A673 (cell line): Measurements from ENCODE around the gene FBXO21. TPM values are rescaled to one million over a fixed set of nuclear protein-coding genes. Genes with fewer than 3 reads are reported as not detected.

Experiments used
- BruUV-seq: library from RNA; stranded (reverse); fragments of 400-500 nt; replicated peaks from 2 replicates; lab custom pipeline; 2021; lab: Mats Ljungman, UMichigan
- CTCF ChIA-PET: fragments of 300-600 bp; sonication (Branson Sonifier 250); formaldehyde crosslinking; loops from one replicate; lab custom pipeline; 2022; ENCODE audit warnings: antibody characterized with exemption; lab: Charles Lee
- POLR2A ChIA-PET: fragments of 300-600 bp; sonication (Branson Sonifier 250); formaldehyde crosslinking; loops from one replicate; lab custom pipeline; 2022; ENCODE audit warnings: antibody characterized with exemption; ENCODE audit not compliant: low non-redundant PET; lab: Charles Lee
- DNase-seq: peaks from one replicate; pipeline ENCODE4 v3.0.0-alpha.2; 2015; ENCODE audit warnings: low spot score
- H3K27ac ChIP-seq: fragments of 200-600 bp; sonication (generic); 2 replicates; pipeline ENCODE4 v1.5.1; 2016; ENCODE audit warnings: mixed run types, low read depth, mild to moderate bottlenecking, mixed read lengths, antibody characterized with exemption, low read length; ENCODE audit not compliant: poor library complexity, severe bottlenecking
- H3K27me3 ChIP-seq: fragments of 200-600 bp; sonication (generic); replicated peaks from 2 replicates; pipeline ENCODE4 v1.6.1; 2017; ENCODE audit warnings: mixed run types, low read depth, mild to moderate bottlenecking, mixed read lengths, antibody characterized with exemption, low read length; ENCODE audit not compliant: insufficient read depth, poor library complexity
- H3K36me3 ChIP-seq: fragments of 200-600 bp; sonication (generic); 2 replicates; pipeline ENCODE4 v1.6.1; 2016; ENCODE audit warnings: mixed run types, mild to moderate bottlenecking, mixed read lengths, antibody characterized with exemption, low read length; ENCODE audit not compliant: insufficient read depth, poor library complexity, severe bottlenecking
- H3K4me1 ChIP-seq: fragments of 200-600 bp; sonication (generic); 2 replicates; pipeline ENCODE4 v1.6.1; 2017; ENCODE audit warnings: mixed run types, mild to moderate bottlenecking, mixed read lengths, antibody characterized with exemption, low read length; ENCODE audit not compliant: insufficient read depth, poor library complexity, severe bottlenecking
- H3K4me3 ChIP-seq: fragments of 200-600 bp; sonication (generic); 2 replicates; pipeline ENCODE4 v1.5.1; 2016; ENCODE audit warnings: low read depth, mixed run types, mild to moderate bottlenecking, mixed read lengths, low read length; ENCODE audit not compliant: poor library complexity, severe bottlenecking
- H3K9me3 ChIP-seq: fragments of 200-600 bp; sonication (generic); 2 replicates; pipeline ENCODE4 v1.6.1; 2016; ENCODE audit warnings: mixed run types, low read depth, mild to moderate bottlenecking, mixed read lengths, antibody characterized with exemption, low read length; ENCODE audit not compliant: poor library complexity, severe bottlenecking
- EZH2 ChIP-seq: fragments of 200-600 bp; sonication (generic); IDR thresholded peaks from 2 replicates; pipeline ENCODE4 v1.6.1; 2017; ENCODE audit warnings: borderline replicate concordance, low read depth, mild to moderate bottlenecking, mixed read lengths, antibody characterized with exemption, low read length; ENCODE audit not compliant: poor library complexity, severe bottlenecking
- intact Hi-C: fragments of 100-400 bp; cut with micrococcal nuclease; formaldehyde crosslinking; loops from one replicate; pipeline ENCODE4 v1.10.0; 2022; ENCODE audit not compliant: unreplicated experiment
- total RNA-seq: library from RNA; stranded (reverse); gene quantifications from 2 replicates; pipeline ENCODE4 v1.2.3, GENCODE V29; 2021
- TF ChIP-seq, protein P1 (sequence below): fragments of 300-800, 200-600 bp; sonication (generic); conservative IDR thresholded peaks from 2 replicates; pipeline ENCODE4 v1.5.1; 2017; ENCODE audit warnings: low read depth, mild to moderate bottlenecking, antibody characterized with exemption, low read length, moderate library complexity, mixed read lengths

FBXO21 gene
- total RNA-seq, 1 experiment from 2014 or later, result 45.4 TPM

DNA sequence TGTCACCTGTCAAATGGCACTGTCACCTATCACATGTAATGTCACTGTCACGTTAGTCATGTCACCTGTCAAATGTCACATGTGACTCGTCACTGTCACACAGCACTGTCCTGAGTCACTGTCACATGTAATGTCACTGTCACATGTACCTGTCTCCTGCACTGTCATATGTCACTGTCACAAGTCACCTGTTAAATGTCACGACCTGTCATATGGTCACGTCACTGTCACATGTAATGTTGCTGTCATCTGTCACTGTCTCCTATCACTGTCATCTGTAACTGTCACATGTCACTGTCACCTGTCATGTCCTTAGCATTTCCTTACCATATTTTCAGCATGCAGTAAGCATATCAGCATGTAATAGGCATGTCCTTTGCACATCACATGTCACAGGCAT, 63.9 kb downstream of the FBXO21 start:
- no peaks in the 10 kb centered on the region for H3K27me3 ChIP-seq
- no TSS peak for BruUV-seq
- DNase-seq, result no peak
- intact Hi-C loops, result no loop called here
- no peaks in the 10 kb centered on the region for H3K4me1 ChIP-seq
- peaks cover 16% of the 10 kb centered on the region for H3K9me3 ChIP-seq
- H3K36me3 ChIP-seq, result no peaks in the 10 kb centered on the region
- H3K4me3 ChIP-seq, result no peak overlapping the region
- TF ChIP-seq EZH2, result no peak
- TF ChIP-seq, protein P1, sequence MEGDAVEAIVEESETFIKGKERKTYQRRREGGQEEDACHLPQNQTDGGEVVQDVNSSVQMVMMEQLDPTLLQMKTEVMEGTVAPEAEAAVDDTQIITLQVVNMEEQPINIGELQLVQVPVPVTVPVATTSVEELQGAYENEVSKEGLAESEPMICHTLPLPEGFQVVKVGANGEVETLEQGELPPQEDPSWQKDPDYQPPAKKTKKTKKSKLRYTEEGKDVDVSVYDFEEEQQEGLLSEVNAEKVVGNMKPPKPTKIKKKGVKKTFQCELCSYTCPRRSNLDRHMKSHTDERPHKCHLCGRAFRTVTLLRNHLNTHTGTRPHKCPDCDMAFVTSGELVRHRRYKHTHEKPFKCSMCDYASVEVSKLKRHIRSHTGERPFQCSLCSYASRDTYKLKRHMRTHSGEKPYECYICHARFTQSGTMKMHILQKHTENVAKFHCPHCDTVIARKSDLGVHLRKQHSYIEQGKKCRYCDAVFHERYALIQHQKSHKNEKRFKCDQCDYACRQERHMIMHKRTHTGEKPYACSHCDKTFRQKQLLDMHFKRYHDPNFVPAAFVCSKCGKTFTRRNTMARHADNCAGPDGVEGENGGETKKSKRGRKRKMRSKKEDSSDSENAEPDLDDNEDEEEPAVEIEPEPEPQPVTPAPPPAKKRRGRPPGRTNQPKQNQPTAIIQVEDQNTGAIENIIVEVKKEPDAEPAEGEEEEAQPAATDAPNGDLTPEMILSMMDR, result no peak
- ChIA-PET POLR2A (no interaction called here), CTCF (no interaction called here)
- no peak overlapping the region for H3K27ac ChIP-seq

DNA sequence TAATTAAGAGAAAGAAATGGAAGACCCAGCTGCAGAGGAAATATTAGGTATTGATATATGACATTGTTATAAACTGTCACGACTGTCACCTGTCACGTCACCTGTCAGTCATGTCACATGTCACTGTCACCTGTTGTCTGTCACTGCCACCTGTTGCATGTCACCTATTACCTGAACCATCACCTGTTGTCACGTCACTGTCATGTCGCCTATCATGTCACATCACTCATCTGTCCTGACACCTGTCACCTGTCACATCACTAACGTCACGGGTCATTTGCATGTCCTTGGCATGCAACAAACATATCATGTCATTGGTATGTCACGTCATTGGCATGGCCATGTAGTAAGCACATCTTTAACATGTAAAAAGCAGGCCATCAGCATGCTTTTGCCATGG, 64.5 kb downstream of the FBXO21 start:
- DNase-seq, result no peak
- POLR2A ChIA-PET, result no interaction called here
- no peaks in the 10 kb centered on the region for H3K36me3 ChIP-seq
- BruUV-seq, result no TSS peak
- H3K27me3 ChIP-seq, result no peaks in the 10 kb centered on the region
- no peak overlapping the region for H3K4me3 ChIP-seq
- CTCF ChIA-PET, result no interaction called here
- no peak overlapping the region for H3K27ac ChIP-seq
- intact Hi-C loops, result no loop called here
- TF ChIP-seq, protein P1, result no peak
- TF ChIP-seq EZH2, result no peak
- H3K4me1 ChIP-seq, result no peaks in the 10 kb centered on the region
- H3K9me3 ChIP-seq, result peaks cover 16% of the 10 kb centered on the region

GRCh38 chr12:117125272-117125613, 65.0 kb downstream of the FBXO21 start:
- intact Hi-C loops, result no loop called here
- DNase-seq, result peak; percentile 46
- POLR2A ChIA-PET, result no interaction called here
- no peak overlapping the region for H3K4me3 ChIP-seq
- CTCF ChIA-PET, result no interaction called here
- BruUV-seq, result no TSS peak
- H3K27me3 ChIP-seq, result no peaks in the 10 kb centered on the region
- H3K4me1 ChIP-seq, result no peaks in the 10 kb centered on the region
- no peaks in the 10 kb centered on the region for H3K36me3 ChIP-seq
- H3K9me3 ChIP-seq, result peaks cover 16% of the 10 kb centered on the region
- TF ChIP-seq, protein P1, result no peak
- no peak overlapping the region for H3K27ac ChIP-seq
